GM18499 (cell line): ENCODE measurements around the gene OSBPL8.

Source experiments
- ATAC-seq: cut with Tn5 transposase; IDR thresholded peaks from one replicate; pipeline ENCODE4 v1.9.1; 2021; ENCODE audit warnings: moderate number of reproducible peaks; ENCODE audit not compliant: insufficient read depth, unreplicated experiment

Gene OSBPL8

DNA sequence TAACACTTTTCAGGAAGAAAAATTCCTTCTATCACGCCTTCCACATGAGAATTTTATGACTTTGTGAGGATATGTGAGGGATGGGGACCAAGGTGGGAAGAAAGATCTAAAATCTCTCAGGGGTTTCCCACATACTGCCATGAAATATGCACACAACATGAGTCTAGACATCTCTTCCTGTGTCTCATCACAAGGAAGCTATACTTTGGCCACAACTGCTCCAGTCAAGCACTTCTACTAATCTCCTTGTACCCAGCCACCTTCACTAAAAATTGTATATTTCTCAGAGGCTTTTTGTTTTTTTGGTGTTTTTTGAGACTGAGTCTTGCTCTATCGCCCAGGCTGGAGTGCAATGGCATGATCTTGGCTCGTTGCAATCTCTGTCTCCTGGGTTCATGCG, 3.2 kb downstream of the OSBPL8 start:
- no peak for ATAC-seq

GRCh38 chr12:76555797-76556196, 3.8 kb downstream of the OSBPL8 start:
- ATAC-seq, result no peak

- no peak for ATAC-seq
These were observed 4.3 kb downstream of the OSBPL8 start for GRCh38 chr12:76555231-76555767.

- ATAC-seq, result no peak
These were observed 5.0 kb downstream of the OSBPL8 start for GRCh38 chr12:76554405-76555230.

DNA sequence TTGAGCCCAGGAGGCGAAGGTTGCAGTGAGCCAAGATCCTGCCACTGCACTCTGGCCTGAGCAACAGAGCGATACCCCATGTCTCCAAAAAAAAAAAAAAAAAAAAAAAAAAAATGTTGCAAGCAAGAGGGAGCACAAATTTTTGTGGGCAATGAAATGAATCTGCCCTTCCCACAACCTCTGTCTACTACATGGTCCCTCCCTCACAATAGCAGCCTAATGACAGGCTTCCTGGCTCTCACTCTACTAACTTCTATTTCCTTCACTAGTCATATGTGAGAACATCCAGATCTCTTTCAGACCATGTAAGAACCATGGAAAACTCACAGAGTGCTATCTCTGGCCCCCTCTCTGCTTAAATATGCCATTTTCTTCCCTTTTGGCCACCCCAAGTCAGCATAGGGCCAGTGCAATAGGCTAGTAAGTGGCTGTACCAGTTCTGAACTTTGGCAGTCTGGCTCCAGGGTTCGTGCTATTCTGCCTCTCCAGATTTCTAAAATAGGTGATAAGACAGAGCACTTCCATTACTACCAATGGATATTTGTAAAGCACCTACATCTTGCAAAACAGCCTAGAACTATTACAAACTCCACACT, 7.1 kb downstream of the OSBPL8 start:
- ATAC-seq, result no peak

DNA sequence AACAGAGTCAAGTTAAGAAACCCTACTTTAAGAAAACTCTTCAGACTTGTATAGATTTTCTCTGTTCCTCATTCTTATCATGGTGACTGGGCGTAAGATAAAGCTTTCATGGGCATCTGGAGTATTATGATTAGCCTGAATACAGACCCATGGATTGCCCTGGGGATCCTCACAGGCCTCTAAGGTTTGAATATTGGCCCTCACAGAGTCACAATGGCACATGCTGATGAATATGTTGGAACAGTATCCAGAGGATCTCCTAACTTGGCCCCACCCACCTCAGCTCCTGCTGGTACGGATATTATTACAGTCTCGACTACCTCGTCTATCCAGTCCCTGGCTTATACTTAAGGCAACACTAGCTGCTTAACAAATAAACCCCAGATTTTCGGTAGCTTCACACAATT, 8.1 kb downstream of the OSBPL8 start:
- ATAC-seq, result no peak

- ATAC-seq, result no peak
These were observed 10.4 kb downstream of the OSBPL8 start for GRCh38 chr12:76549131-76549530.

DNA sequence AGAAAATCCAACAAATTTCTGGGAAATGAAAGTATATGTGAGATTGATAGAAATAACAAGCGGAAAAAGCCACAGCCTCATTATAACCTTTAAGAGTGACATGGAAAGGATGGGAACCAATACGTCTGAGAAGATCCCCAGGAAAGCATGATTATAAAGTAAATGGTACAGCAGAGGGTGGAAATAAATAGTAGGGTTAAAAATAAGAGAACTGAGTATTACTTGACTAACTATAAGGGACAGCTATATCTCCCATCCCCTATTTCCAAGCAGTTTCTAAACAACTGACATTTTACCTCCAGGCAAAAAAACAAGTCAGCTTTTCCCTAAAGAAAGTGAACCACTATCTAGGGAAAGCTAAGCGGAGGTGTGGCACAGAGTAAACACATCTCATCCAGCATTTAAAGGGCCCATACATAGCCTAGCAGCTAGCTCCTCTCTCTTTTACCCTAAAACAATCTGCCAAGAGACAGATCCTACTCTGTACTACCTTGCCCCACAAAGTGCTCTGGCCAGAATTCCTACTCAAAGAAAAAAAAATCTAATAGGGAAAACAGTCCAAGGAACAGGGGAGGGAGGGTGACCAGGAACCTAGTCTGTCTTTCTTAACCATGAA, 11.2 kb downstream of the OSBPL8 start:
- ATAC-seq, result no peak

DNA sequence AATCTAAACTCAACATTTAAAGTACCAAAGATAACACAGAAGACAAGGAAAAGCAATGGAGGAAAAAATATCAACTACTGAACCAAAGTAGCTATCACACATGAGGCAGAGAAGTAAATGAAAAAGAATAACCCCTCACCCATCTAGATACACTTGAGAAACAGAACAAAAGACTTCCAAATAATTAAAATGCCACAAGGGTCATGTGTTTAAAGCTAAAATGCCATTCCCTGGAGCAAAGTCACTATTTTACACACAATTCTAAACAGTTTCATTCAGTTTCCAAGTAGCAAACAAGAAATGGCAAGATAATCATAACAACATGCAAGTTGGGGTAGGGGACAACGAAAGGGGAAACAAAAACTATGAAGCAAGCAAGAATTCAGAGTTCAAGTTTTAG, 12.0 kb downstream of the OSBPL8 start:
- no peak for ATAC-seq

DNA sequence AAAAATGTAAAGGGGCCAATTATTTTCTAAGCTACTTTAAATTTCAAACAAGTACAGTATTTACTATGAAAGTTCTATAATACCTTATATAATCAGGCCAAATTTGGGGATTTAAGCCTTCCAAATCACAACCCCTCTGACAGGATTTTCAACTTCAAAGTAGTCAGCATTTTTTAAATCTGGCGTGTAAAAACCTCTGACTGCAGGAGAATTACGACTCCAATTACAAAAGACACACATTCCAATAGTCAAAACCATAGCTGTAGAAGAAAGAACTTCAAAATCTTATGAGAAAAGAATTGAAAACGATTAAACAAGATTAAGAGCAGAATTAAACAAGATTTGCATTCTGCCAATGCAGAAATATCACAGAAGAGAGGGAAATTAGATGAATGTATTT, 12.7 kb downstream of the OSBPL8 start:
- ATAC-seq, result no peak

DNA sequence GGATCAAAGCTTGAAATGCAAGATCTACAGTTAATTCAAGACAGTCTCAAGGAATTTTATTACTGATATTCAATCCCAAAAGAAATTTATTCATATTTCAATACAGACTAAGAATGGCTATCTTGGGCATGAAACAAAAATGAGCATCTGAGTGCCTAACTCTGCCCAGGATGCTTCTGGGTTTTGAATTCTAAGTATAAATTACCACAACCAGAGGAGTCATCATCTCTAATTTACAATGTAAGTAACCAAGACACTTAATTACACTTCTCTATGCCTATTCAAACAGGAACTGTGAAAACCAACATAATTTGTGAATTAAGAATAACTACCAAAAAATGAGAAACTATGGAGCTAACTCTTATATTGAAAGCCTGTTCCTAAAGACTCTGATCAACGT, 14.1 kb downstream of the OSBPL8 start:
- no peak for ATAC-seq

DNA sequence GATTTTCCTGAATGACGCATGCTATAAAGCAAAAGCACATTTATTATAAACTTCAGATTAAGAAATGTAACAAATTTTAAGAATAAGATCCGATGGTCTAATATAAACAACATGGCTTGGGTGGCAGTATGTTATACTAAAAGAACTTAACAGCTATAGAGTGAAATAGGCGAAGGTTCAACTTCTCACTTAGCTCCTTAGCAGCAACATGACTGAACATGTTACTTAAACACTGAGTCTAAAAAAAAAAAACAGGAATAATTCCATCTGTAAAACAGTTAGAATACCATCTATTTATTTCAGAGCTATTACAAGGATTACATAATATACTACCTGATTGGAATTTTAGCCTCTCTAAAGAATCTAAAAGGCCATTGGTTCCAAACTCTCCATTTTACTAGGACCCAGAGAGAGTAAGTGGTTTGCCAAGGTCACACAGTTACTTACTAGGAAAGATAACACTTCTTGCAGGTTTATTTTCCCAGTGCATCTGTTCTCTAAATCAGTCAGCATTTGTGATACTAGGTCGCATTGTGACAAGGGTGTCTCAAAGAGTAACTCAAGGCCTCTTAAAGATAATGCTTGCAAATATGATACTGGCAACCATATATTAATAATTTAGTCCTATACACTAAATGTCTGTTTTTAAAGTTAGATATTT, 14.8 kb downstream of the OSBPL8 start:
- no peak for ATAC-seq

DNA sequence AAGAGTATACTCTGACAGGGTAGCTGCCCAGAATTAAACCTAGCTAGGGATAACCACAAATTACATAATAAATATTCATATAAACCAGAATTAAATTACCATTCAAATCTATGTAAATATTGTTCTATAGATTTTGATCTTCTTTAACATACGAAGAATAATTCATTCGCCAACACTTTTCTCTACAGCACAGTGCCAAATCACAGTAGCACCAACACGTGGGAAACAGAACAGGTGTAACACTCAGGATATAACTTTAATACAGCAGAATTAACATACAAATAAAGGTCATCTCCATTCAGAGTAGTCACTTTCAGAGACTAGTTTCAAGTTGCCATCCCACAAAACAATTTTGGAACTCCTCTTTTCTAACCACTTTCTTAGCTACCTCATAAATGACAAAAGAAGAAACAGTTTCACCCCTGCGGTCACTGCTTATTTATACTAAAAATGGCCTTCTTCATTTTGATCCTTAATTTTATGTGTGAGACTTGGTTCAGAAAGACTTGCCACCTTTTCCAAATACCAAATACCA, 15.7 kb downstream of the OSBPL8 start:
- ATAC-seq, result no peak

DNA sequence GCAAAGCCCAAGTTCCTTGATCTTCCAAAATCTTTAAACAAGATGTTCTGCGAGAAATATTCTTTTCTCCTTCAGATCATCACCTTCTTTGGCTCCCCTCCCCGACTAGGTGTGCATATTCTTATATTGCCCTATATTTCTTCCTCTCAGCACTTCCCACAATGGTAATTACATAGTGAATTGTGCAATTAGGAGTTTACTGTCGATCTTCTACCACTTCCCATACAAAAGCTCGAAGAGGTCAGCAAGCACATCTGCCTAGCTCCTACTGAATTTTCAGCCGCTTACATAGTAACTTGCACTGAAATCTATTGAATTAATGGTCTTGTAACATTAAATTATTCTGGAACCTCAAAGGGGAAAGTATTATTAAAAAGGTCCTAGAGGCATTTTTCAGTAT, 16.7 kb downstream of the OSBPL8 start:
- no peak for ATAC-seq

- ATAC-seq, result no peak
These were observed 19.8 kb downstream of the OSBPL8 start for GRCh38 chr12:76539727-76540126.

DNA sequence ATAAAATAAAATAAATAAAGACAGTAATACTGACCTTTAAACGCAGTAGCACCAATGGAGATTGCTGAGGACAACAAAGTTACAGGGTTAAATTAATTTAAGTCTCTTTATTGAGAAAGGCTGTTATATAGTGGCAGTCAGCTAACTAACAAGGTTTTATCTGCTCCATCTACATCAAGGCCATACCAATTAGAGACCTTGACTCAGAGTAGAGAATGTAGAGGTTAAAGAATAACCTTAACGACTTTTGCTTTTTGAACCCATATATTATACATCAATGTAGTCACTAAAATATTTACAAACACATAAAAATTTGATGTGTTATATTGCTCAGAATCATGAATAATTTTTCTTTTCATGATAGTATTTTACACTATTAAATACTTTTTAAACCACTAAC, 21.6 kb downstream of the OSBPL8 start:
- no peak for ATAC-seq

DNA sequence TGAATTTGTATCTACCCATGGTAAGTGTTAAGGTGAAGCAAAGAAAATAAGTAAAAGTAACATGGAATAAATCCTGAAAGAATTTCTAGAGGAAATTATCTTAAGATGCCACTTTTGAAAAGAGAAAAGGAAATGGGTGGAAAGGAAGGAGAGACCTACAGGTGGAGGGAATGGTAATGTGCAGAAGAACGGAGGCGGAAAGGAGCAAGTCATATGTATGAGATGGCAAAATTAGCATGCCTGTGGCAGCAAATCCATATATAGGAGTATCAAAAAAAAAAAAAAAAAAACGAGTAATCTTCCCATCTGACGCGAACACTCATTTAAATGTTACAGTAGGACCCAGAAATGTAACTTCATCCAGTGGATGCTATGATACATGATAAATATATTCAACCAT, 23.0 kb downstream of the OSBPL8 start:
- ATAC-seq, result no peak

GRCh38 chr12:76535170-76535569, 24.4 kb downstream of the OSBPL8 start:
- no peak for ATAC-seq

GRCh38 chr12:76533331-76533730, 26.2 kb downstream of the OSBPL8 start:
- no peak for ATAC-seq

- ATAC-seq, result no peak
These were observed 27.1 kb downstream of the OSBPL8 start for GRCh38 chr12:76532520-76532919.

DNA sequence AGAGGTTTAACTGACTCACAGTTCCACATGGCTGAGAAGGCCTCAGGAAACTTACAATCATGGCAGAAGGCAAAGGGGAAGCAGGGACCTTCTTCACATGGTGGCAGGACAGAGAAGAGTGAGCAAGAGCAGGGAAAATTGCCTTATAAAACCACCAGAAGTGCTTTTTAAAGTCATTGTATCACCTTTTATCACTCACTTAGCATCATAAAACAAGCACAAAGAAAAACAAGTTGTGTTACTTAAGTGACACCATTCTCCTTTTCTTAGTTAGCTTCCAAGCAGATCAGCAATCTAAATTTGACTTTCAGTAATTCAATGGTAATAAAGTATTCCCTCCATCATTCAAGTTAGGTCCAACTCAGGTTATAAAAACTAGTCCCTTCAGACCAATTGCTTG, 28.5 kb downstream of the OSBPL8 start:
- ATAC-seq, result no peak
